Measurements from ENCODE around the gene OSBPL9.

Gene OSBPL9

DNA sequence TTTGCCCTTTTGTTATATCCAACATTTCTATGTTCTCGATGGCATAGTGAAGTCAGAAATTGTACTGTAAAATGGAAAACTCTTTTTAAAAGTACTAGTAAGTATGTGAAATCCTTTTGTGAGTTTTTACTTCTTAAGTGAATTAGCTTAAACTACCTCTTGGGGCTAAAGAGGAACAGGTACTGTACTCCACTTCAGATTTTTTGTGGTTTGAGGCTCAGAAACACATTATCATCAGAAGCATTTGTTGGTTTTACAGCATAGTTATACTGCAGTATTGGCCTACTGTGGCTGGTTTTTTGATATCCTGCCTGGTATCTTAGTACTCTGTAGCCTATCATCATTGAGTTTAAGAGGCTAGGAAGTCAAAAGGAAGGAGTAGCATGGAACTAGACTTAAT, 144.5 kb downstream of the OSBPL9 start:
- Histone ChIP-seq H2AFZ (ENCODE audit: low read length) (no peak overlapping the region), H3K36me3 (ENCODE audit: insufficient read depth, low read length) (peaks cover 20% of the 10 kb centered on the region), H3K79me2 (ENCODE audit: insufficient read depth, low read length) (no peaks in the 10 kb centered on the region), H3K4me3 (ENCODE audit: low read depth, low read length, poor library complexity, severe bottlenecking) (no peak overlapping the region), H3K4me2 (ENCODE audit: low read length) (no peak overlapping the region), H3K4me1 (ENCODE audit: insufficient read depth, low read length, severe bottlenecking) (no peaks in the 10 kb centered on the region), H3K9me2 (ENCODE audit: low read depth, low read length) (no peaks in the 10 kb centered on the region), H3K27ac (ENCODE audit: low read depth, low read length, poor library complexity, severe bottlenecking) (no peak overlapping the region), H3K9ac (ENCODE audit: low read length) (no peak overlapping the region), H3K27me3 (ENCODE audit: insufficient read depth, low read length) (no peaks in the 10 kb centered on the region), H3K9me3 (ENCODE audit: low read length) (no peaks in the 10 kb centered on the region), H3F3A (ENCODE audit: insufficient read depth, low read length) (no peaks in the 10 kb centered on the region), H4K20me1 (ENCODE audit: insufficient read depth, low read length) (no peaks in the 10 kb centered on the region)
- TF ChIP-seq EZH2 (IDR thresholded peaks at IDR 0.05; ENCODE audit: borderline replicate concordance, low read length), result no peak
- TF ChIP-seq, protein P1, sequence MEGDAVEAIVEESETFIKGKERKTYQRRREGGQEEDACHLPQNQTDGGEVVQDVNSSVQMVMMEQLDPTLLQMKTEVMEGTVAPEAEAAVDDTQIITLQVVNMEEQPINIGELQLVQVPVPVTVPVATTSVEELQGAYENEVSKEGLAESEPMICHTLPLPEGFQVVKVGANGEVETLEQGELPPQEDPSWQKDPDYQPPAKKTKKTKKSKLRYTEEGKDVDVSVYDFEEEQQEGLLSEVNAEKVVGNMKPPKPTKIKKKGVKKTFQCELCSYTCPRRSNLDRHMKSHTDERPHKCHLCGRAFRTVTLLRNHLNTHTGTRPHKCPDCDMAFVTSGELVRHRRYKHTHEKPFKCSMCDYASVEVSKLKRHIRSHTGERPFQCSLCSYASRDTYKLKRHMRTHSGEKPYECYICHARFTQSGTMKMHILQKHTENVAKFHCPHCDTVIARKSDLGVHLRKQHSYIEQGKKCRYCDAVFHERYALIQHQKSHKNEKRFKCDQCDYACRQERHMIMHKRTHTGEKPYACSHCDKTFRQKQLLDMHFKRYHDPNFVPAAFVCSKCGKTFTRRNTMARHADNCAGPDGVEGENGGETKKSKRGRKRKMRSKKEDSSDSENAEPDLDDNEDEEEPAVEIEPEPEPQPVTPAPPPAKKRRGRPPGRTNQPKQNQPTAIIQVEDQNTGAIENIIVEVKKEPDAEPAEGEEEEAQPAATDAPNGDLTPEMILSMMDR (IDR thresholded peaks at IDR 0.05; ENCODE audit: low read length), result no peak

- no peaks in the 10 kb centered on the region; the same call in 1 of the 2 replicates for H3F3A ChIP-seq (ENCODE audit: insufficient read depth, low read length)
- no peak overlapping the region for H3K27ac ChIP-seq (ENCODE audit: low read depth, low read length, poor library complexity, severe bottlenecking)
- peaks cover 70% of the 10 kb centered on the region for H3K36me3 ChIP-seq (ENCODE audit: insufficient read depth, low read length)
- no peak overlapping the region for H3K4me3 ChIP-seq (ENCODE audit: low read depth, low read length, poor library complexity, severe bottlenecking)
- no peaks in the 10 kb centered on the region for H3K4me1 ChIP-seq (ENCODE audit: insufficient read depth, low read length, severe bottlenecking)
- H3K4me2 ChIP-seq (ENCODE audit: low read length), result no peak overlapping the region
- H4K20me1 ChIP-seq (ENCODE audit: insufficient read depth, low read length), result no peaks in the 10 kb centered on the region
- no peaks in the 10 kb centered on the region for H3K9me2 ChIP-seq (ENCODE audit: low read depth, low read length)
- no peaks in the 10 kb centered on the region for H3K9me3 ChIP-seq (ENCODE audit: low read length)
- no peaks in the 10 kb centered on the region for H3K79me2 ChIP-seq (ENCODE audit: insufficient read depth, low read length)
- no peaks in the 10 kb centered on the region for H3K27me3 ChIP-seq (ENCODE audit: insufficient read depth, low read length)
- no peak for TF ChIP-seq EZH2 (IDR thresholded peaks at IDR 0.05; ENCODE audit: borderline replicate concordance, low read length)
- TF ChIP-seq, protein P1 (IDR thresholded peaks at IDR 0.05; ENCODE audit: low read length), result peak; percentile 91
- no peak overlapping the region for H3K9ac ChIP-seq (ENCODE audit: low read length)
- no peak overlapping the region for H2AFZ ChIP-seq (ENCODE audit: low read length)
Measured at GRCh38 chr1:51768971-51769588, 152.2 kb downstream of the OSBPL9 start.

DNA sequence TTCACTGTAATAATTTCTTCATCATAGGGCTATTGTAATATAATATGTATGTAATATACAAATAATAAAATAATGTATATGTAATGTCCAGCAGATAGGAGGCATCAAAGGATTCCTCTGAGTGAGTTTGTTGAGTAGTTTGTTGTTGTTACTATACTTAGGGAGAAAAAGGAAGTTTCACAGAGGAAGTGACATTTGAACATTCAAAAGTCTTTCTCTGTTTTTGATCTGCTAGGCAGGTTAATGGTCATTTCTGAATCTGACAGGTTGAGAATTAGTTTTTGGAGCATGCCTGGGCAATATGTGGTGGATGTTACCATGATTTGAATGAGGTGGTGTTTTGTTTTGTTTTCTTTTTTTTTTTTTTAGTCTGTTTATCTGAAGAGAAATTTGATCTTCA, 159.5 kb downstream of the OSBPL9 start:
- Histone ChIP-seq H3K4me2 (ENCODE audit: low read length) (no peak overlapping the region), H3K36me3 (ENCODE audit: insufficient read depth, low read length) (peaks cover 70% of the 10 kb centered on the region), H4K20me1 (ENCODE audit: insufficient read depth, low read length) (no peaks in the 10 kb centered on the region), H2AFZ (ENCODE audit: low read length) (no peak overlapping the region), H3K9me3 (ENCODE audit: low read length) (no peaks in the 10 kb centered on the region), H3K27me3 (ENCODE audit: insufficient read depth, low read length) (no peaks in the 10 kb centered on the region), H3K9ac (ENCODE audit: low read length) (no peak overlapping the region), H3F3A (ENCODE audit: insufficient read depth, low read length) (no peaks in the 10 kb centered on the region), H3K9me2 (ENCODE audit: low read depth, low read length) (no peaks in the 10 kb centered on the region), H3K79me2 (ENCODE audit: insufficient read depth, low read length) (no peaks in the 10 kb centered on the region), H3K4me1 (ENCODE audit: insufficient read depth, low read length, severe bottlenecking) (peaks cover 8% of the 10 kb centered on the region), H3K27ac (ENCODE audit: low read depth, low read length, poor library complexity, severe bottlenecking) (no peak overlapping the region), H3K4me3 (ENCODE audit: low read depth, low read length, poor library complexity, severe bottlenecking) (no peak overlapping the region)
- no peak for TF ChIP-seq EZH2 (IDR thresholded peaks at IDR 0.05; ENCODE audit: borderline replicate concordance, low read length)
- TF ChIP-seq, protein P1 (IDR thresholded peaks at IDR 0.05; ENCODE audit: low read length), result no peak

Measured in OCI-LY1 (cell line).